Activated CD4-positive, CD25-positive, alpha-beta regulatory T cell (primary cell): Measurements from ENCODE around the gene SLC25A38.

Source experiments
- DNase-seq, 4 experiments: peaks; one replicate each; lab custom pipeline; 2025; lab: John Stamatoyannopoulos, UW

SLC25A38 gene

GRCh38 chr3:39376959-39377634, 6.1 kb upstream of the SLC25A38 start:
- no peak for DNase-seq

- DNase-seq = no peak
Observed at GRCh38 chr3:39378088-39378487, 5.1 kb upstream of the SLC25A38 start.

- no peak for DNase-seq
Observed at GRCh38 chr3:39378957-39379777, 4.0 kb upstream of the SLC25A38 start.

DNA sequence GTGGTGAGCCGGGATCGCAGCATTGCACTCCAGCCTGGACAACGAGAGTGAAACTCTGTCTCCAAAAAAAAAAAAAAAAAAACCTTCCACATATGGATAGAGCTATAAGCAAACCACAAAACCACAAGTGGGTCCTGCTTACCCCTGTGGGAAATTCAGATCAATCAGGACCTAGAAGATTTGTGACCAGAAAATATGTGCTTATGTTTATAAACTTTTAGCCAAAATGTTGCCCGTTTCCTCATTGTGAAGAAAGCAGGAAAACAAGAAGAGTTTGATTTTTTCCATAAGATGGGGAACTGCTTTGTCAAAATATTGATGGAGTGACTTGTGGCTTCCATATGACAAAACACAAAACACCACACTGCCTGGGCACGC, 3.4 kb upstream of the SLC25A38 start:
- no peak for DNase-seq

DNA sequence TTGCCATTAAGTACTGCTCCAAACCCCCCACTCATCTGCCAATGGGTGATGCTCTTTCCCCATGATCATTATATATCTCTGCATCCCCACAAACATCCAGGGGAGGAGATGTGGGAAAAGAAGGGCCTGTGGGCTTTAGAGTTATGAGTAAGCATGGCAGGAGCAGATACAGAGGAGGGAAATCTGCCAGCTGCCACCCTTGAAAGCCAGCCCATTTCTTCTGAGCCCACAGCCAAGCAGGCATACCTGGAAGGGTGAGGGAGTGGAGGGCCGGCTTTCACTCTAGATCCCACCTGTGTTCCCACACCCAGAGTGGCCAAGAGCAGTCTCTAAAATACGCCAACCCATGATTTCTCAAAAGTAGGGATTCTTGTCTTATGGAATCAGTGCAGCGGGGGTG, 1.7 kb upstream of the SLC25A38 start:
- DNase-seq = no peak

- DNase-seq = no peak
Observed at GRCh38 chr3:39383881-39384664, 903 bp downstream of the SLC25A38 start.

GRCh38 chr3:39384665-39385000, 1.5 kb downstream of the SLC25A38 start:
- DNase-seq = no peak

DNA sequence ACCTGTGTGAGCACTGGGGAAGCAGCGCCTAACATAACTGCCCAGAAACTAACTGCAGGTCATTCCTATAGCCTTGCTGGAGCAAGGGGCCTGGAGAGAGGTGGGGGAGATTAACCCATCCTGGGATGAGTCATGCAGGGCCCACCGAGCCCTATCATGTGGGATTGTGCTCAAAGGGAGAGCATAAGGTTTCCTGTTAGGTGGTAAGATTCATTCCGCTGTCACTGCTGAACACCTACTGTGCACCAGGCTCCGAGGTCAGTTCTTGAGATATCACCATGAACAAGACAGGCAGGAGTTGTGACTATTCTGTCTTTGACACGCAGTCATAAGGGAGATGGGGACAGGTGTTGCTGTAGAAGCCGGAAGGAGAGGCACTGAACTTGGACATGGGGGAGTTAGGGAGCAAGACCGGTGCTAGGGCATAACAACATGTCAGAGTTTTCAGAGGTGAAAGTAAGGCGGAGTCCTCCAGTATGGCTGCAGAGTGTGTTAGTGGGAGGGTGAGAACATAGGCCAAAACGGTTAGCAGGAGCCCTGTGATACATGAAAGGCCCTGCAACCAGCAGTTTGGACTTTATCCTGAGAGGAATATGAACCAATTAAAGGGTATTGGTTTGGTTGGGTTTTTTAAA, 2.4 kb downstream of the SLC25A38 start:
- DNase-seq = no peak

DNA sequence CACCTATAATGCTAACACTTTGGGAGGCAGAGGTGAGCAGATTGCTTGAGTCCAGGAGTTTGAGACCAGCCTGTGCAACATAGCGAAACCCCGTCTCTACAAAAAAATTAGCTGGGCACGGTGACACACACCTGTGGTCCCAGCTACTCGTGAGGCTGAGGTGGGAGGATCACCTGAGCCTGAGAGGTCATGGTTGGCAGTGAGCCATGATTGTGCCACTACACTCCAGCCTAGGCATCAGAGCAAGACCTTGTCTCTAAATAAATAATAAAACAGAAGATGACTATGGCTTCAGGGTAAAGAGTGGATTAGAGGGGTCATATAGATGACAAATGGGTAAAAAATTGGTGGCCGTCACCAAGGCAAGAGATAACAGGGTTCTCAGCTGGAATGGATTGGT, 3.1 kb downstream of the SLC25A38 start:
- no peak for DNase-seq

DNA sequence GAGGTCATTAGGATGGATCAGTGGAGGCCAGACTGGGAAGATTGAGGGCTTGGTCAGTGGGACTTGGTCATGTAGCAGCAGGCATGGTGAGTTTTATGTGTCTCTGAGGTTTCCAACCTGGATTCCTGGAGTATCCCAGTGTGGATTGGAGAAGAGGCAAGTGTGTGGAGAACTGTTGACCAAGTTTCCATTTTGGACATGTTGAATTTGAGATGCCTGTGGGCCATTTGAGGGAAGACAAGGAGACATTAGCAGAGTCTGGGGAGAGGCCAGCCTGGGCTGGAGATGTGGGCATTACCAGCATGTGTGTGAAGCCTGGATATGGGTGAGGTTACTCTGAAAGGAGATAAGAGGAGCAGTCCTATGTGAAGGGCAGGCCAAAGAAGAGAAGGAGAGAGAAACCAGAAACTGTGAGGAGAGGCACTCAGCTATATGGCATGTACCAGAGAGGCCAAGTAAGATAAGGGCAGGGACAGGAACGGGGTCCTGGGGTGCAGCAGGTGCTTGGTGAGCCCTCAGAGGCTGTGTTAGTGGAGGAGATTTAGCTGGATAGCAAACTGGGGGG, 4.3 kb downstream of the SLC25A38 start:
- no peak for DNase-seq

DNA sequence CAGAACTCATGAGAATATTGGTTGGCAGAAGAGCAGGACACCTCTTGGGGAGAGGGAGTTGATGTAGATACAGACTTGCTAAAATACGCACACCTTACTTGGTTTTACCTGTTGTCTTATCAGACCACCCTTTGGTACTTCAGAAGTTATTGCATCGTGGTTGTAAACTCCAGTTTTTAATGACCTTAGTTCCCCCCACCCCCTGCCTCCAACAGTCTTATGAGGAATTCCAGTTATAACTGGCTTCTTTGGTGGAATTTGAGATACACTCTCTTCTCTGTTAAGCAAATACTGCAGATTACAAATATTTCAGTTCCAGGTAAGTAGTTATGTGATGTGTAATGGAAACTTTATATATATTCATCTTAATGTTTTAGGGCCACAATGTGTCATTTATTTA, 5.0 kb downstream of the SLC25A38 start:
- DNase-seq = no peak

- no peak for DNase-seq
Observed at GRCh38 chr3:39388741-39389248, 5.6 kb downstream of the SLC25A38 start.

DNA sequence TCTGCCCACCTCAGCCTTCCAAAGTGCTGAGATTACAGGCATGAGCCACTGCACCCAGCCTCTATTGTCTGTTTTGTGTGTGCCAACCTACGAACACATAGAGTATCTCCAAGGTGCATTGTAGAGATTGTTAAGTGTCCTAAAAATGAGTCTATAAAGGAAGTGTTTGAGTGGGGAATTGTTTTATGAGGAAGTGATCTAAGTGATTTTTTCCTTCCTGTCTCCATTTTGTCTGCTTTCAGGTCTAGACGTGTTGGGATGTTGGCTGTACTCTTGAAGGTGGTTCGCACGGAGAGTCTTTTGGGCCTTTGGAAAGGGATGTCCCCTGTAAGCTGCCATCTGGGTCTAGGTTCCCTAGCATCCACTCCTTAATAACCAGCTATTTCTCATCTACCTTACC, 7.0 kb downstream of the SLC25A38 start:
- DNase-seq = no peak

GRCh38 chr3:39396690-39397089, 13.5 kb downstream of the SLC25A38 start:
- no peak for DNase-seq

- no peak for DNase-seq
Observed at GRCh38 chr3:39398700-39399099, 15.5 kb downstream of the SLC25A38 start.

GRCh38 chr3:39401983-39402382, 18.8 kb downstream of the SLC25A38 start:
- DNase-seq = no peak

- no peak for DNase-seq
Observed at GRCh38 chr3:39404943-39405686, 21.9 kb downstream of the SLC25A38 start.

GRCh38 chr3:39405687-39406367, 22.7 kb downstream of the SLC25A38 start:
- no peak for DNase-seq

- peak; percentile 83 to 90 (median 88) for DNase-seq
Observed at GRCh38 chr3:39406368-39407258, 23.4 kb downstream of the SLC25A38 start, which contains the start of gene RPSA. Gene RPSA (plus strand): TSS chr3:39406720. CDS start chr3:39407654, 934 bp downstream.
